ENCODE results near the gene TAL2.

The TAL2 gene

GRCh38 chr9:105679257-105680022 lies 17.2 kb downstream of the TAL2 start:
- H3K4me3 ChIP-seq (IDR thresholded peaks at IDR 0.05; ENCODE audit: insufficient read depth, low read depth, low read length): no peak overlapping the region
- H3K4me1 ChIP-seq (ENCODE audit: low read depth, poor library complexity, severe bottlenecking): no peaks in the 10 kb centered on the region
- no peak overlapping the region for H3K4me2 ChIP-seq
- H3K36me3 ChIP-seq (ENCODE audit: insufficient read depth): no peaks in the 10 kb centered on the region
- H2AFZ ChIP-seq (ENCODE audit: low read depth): no peak overlapping the region
- H4K20me1 ChIP-seq (ENCODE audit: insufficient read depth): no peaks in the 10 kb centered on the region
- H3K79me2 ChIP-seq (ENCODE audit: insufficient read depth, low read depth): no peaks in the 10 kb centered on the region
- TF ChIP-seq, protein P1, sequence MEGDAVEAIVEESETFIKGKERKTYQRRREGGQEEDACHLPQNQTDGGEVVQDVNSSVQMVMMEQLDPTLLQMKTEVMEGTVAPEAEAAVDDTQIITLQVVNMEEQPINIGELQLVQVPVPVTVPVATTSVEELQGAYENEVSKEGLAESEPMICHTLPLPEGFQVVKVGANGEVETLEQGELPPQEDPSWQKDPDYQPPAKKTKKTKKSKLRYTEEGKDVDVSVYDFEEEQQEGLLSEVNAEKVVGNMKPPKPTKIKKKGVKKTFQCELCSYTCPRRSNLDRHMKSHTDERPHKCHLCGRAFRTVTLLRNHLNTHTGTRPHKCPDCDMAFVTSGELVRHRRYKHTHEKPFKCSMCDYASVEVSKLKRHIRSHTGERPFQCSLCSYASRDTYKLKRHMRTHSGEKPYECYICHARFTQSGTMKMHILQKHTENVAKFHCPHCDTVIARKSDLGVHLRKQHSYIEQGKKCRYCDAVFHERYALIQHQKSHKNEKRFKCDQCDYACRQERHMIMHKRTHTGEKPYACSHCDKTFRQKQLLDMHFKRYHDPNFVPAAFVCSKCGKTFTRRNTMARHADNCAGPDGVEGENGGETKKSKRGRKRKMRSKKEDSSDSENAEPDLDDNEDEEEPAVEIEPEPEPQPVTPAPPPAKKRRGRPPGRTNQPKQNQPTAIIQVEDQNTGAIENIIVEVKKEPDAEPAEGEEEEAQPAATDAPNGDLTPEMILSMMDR (conservative IDR thresholded peaks at IDR 0.05; ENCODE audit: low read depth, low read length): no peak
- no peak overlapping the region for H3K9ac ChIP-seq
- no peak overlapping the region for H3K27ac ChIP-seq
- H3K27me3 ChIP-seq (ENCODE audit: insufficient read depth, low read depth): no peaks in the 10 kb centered on the region

- Histone ChIP-seq H3K9ac (no peak overlapping the region), H3K4me1 (ENCODE audit: low read depth, poor library complexity, severe bottlenecking) (no peaks in the 10 kb centered on the region), H3K27ac (no peak overlapping the region), H4K20me1 (ENCODE audit: insufficient read depth) (no peaks in the 10 kb centered on the region), H3K27me3 (ENCODE audit: insufficient read depth, low read depth) (no peaks in the 10 kb centered on the region), H2AFZ (ENCODE audit: low read depth) (no peak overlapping the region), H3K4me3 (IDR thresholded peaks at IDR 0.05; ENCODE audit: insufficient read depth, low read depth, low read length) (no peak overlapping the region), H3K79me2 (ENCODE audit: insufficient read depth, low read depth) (no peaks in the 10 kb centered on the region), H3K36me3 (ENCODE audit: insufficient read depth) (no peaks in the 10 kb centered on the region), H3K4me2 (no peak overlapping the region)
- TF ChIP-seq, protein P1 (conservative IDR thresholded peaks at IDR 0.05; ENCODE audit: low read depth, low read length): no peak
Observed at GRCh38 chr9:105681313-105681712, 19.1 kb downstream of the TAL2 start.

- Histone ChIP-seq H2AFZ (ENCODE audit: low read depth) (no peak overlapping the region), H3K27me3 (ENCODE audit: insufficient read depth, low read depth) (no peaks in the 10 kb centered on the region), H3K9ac (no peak overlapping the region), H3K36me3 (ENCODE audit: insufficient read depth) (no peaks in the 10 kb centered on the region), H3K27ac (no peak overlapping the region), H3K4me1 (ENCODE audit: low read depth, poor library complexity, severe bottlenecking) (no peaks in the 10 kb centered on the region), H3K4me3 (IDR thresholded peaks at IDR 0.05; ENCODE audit: insufficient read depth, low read depth, low read length) (no peak overlapping the region), H3K4me2 (no peak overlapping the region), H3K79me2 (ENCODE audit: insufficient read depth, low read depth) (no peaks in the 10 kb centered on the region), H4K20me1 (ENCODE audit: insufficient read depth) (no peaks in the 10 kb centered on the region)
- TF ChIP-seq, protein P1 (conservative IDR thresholded peaks at IDR 0.05; ENCODE audit: low read depth, low read length): no peak
Observed at GRCh38 chr9:105681724-105682123, 19.5 kb downstream of the TAL2 start.

DNA sequence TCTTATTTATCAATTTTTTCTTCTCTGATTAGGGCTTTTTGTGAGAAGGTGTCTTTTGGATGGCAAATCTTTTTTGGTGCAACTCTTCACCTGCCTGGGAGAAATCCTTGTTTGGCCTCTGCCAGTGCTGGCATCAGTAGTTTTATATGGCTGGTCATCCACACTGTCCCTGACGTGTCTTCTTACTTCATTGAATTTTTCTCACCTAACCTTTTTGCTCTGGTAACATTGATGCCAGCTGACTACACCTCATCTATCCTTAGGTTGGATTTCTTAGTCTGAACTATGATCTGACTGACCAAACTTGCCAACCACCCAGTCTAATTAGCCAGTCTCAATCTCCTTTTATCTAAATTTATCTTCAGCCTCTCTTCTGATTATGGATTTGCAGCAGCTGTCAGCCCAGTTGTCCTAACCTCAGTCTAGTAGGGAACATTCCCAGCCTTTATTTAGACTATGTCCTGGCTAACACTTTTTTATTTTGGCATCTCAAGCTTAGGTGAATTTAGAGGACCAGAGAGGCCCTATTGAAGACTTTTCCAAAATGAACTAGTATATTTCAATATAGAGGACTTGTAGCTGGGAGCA lies 21.5 kb downstream of the TAL2 start:
- no peak overlapping the region for H3K27ac ChIP-seq
- H3K79me2 ChIP-seq (ENCODE audit: insufficient read depth, low read depth): no peaks in the 10 kb centered on the region
- no peak overlapping the region for H3K4me2 ChIP-seq
- TF ChIP-seq, protein P1 (conservative IDR thresholded peaks at IDR 0.05; ENCODE audit: low read depth, low read length): no peak
- H2AFZ ChIP-seq (ENCODE audit: low read depth): no peak overlapping the region
- no peaks in the 10 kb centered on the region for H3K4me1 ChIP-seq (ENCODE audit: low read depth, poor library complexity, severe bottlenecking)
- no peaks in the 10 kb centered on the region for H3K36me3 ChIP-seq (ENCODE audit: insufficient read depth)
- H3K9ac ChIP-seq: no peak overlapping the region
- H3K4me3 ChIP-seq (IDR thresholded peaks at IDR 0.05; ENCODE audit: insufficient read depth, low read depth, low read length): no peak overlapping the region
- H4K20me1 ChIP-seq (ENCODE audit: insufficient read depth): no peaks in the 10 kb centered on the region
- no peaks in the 10 kb centered on the region for H3K27me3 ChIP-seq (ENCODE audit: insufficient read depth, low read depth)

Data from KMS-11 (cell line).